Stimulated activated CD8-positive, alpha-beta memory T cell treated with anti-CD3 and anti-CD28 coated beads, Interleukin-12 subunit alpha, Interleukin-12 subunit beta, amount 100 ng/mL, for 24 hours (primary cell): ENCODE results near the gene AUTS2.

Experiments
- DNase-seq: peaks from one replicate; pipeline ENCODE4 v3.0.0-alpha.2; 2020; ENCODE audit errors: extremely low read depth

AUTS2 gene

DNA sequence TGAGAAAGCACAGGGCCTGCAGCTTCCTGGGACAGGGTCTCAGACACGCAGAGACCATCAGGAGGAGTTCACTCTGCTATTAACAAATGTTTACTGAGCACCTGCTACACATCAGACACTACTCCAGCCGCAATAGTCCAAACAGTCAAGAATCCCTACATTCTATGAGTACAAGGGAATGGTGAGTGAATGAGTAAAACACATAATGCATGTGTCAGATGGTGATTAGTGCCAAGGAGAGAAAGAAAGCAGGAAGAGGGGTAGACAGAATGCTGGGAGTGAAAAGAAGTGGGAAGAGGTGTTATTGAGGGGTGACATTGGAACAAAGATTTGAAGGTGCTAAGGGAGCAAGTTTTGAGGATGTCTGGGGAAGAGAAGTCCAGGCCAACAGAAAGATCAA is 899.5 kb downstream of the AUTS2 start:
- DNase-seq: no peak

DNA sequence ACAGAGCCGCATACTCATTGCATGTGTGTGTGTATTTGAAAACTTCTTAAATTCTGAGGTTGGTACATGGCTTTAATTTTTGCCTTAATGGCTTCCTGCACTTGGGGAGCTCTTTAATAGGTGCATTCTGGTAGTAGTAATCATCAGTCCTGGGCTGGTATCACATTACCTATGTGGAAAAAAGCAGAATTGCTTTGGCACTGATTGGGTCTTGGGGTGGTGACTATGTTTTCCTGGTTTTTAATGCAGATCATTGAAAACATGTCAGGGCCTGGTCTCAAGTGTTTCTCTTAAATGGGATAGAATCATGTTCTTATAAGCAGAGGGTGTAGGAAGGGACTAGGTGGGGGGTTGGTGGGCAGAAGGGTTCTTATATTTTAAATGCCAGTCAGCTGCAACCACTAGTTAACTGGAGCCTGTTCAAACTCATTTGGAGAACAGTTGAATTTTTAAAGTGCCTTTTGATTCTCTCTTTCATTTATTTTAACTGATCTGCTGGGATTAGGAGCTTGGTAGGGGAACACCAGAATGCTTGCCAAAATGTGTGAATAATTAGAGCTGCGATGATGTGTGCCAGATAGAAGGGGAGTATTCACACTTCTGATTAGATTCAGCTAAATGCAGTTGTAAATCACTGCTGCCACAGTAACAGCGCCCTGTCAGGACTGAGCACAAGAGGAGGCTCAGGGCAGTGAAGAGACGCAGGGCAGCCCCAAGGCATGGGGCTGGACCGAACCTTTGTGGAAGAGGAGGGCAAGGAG is 900.1 kb downstream of the AUTS2 start:
- no peak for DNase-seq

DNA sequence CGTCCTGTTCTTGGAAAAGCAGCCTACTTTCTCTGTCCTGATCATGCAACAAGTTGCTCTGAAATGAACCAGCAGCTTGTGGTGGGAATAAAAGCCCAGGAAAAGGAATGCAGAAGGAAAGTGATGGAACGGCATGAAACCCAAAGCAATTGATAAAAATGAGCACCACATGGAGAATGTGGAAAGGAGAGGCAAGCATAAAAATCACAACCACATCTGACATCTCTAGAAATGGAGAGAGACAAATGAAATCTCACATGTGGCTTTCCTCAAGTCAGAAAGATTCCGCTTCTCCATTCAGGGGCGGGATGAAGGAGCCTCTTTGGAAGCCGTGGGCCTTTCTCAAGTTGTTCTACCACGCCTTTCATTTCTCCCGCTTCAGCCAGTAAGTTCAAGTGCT is 902.0 kb downstream of the AUTS2 start:
- no peak for DNase-seq

DNA sequence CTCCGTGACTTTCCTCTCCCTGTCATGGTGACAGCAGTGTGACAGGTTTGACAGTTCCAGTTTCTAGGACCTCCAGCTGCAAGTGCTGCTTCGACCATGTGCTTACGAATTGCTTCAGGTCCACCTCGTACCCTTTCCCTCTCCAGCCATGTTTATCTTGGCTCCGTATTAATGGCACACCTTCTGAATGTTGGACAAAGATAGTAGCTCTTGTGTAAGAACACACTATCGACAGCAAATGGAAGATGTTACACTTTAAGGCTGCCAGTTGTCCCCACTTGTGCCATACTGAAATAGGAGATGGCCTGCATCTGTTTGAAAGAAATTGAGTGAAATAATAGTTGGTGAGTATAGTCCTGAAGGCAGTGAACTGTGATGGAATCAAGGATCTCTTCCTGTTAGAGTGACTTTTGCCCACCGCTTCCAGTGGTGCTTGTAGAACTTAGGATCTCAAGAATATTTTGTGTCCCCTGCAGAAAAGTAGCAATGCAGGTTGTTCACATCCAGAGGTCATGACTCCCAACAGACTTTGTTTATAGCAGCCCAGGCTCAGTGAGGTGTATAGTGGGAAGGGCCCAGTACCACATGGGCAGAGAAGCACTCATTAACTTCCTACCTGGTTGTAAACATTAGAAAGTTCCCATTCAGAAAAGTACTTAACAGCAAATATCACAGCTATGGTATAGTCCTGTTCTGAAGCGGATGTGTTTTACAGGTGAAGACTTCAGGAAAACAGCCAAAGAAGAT is 904.0 kb downstream of the AUTS2 start:
- DNase-seq: no peak

DNA sequence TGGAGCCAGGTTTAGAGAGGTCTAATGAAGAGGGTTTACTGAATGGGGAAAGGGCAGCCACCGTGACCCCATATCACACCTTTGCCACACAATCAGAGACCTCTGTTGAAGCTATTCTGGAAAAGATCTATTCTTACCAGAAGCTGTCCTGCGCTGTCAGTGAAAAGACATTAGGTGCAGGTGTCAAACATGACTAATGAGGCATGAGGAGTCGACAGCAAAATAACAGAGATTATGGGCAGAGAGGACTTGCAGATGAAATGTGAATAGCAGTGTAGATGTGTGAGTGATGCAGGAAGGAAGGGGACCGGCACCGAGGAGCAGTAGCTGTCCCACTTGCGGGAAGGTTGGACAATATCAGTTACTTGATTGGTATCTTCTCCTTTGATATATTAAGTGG is 906.0 kb downstream of the AUTS2 start:
- DNase-seq: no peak

DNA sequence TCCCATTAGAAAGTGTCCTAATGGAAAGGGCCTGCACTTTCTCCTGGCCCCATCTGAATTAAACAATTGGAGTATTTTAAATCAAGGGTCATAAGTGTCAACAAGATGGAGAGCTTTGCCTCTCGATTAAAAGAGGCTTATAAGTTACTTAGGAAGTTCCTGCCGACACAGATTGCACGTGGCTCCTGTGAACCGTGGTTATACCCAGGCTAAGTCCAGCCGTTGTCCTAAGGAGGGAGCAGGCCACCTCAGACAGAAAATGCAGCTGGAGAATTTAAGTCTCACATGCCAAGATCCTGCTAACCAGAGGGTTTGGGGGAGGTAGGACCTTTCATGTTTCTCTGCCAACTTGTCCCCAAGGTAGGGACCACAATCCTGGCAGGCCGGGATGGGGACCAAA is 907.2 kb downstream of the AUTS2 start:
- no peak for DNase-seq

DNA sequence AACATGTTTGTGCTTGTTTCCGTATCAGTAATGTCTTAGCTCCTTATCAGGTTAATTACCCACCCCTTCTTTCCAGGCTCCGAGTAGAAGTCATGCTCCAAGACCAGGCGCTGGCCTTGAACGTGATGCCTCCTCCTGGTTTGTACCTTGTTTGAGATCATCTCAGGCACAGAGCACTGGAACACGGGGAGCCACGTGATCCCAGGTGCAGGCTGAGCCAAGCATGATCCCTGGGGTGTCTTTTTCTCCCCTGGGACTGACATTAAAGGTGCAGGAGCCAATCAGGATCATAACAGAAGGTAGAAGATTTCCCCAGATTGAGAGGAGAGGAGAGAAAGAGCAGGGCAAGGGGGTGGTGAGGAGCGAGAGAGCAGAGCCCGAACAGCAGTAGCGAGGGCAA is 907.6 kb downstream of the AUTS2 start:
- no peak for DNase-seq

DNA sequence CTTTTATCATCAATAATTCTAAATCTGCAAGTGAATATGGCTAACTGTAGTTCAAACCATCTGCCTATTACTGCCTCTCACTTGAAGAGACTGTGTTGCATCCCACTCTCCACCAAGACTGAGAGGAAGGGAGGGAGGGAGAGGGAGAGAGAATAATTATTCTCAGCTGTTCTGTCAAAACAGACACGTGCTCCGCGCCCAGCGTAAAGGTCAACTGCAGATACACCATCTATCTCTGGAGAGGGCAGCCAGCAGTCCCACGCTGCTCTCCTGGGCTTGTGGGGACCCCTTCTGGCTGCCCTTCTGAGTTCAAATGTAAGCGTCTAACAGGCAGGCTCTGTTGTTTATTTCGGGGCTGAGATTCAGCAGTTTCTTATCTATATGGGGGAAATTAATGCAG is 908.2 kb downstream of the AUTS2 start:
- DNase-seq: no peak

DNA sequence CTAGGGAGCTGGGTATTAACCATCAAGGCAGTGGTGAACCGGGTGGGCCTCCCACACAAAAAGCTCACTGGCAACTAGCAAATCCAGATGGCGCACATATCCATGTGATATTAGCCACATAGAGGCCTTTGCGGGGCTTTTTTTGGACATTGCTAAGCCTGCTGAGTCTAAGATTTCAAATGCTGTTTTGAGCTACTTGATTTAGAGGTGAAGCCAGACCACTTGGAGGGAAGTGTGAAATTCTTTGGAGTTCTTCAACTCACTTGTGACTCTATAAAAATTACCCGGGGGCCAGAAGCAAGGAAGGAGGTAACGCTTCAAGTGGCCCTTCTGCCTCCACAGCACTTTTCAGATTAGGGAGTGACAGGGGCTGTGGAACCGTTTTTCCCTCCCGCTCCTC is 913.9 kb downstream of the AUTS2 start:
- no peak for DNase-seq

DNA sequence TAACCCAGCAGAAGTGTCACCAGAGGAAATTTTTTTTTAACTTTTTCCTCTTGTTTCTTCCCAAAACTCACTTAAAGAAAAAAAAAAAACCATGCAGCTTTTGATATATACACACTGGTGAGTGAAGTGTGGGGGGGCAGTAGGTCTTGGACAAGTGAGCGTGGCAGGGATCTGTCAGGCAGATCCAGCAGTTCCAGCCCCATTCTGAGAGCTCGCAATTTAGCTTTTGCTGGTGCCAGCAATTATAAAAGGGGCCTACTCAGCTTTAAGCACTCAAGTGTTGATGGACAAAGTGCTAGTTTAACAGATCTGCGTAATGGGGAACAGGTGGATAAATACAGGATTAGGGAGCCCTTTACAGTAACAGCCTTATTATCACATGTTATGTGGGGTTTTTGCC is 914.5 kb downstream of the AUTS2 start:
- DNase-seq: no peak

DNA sequence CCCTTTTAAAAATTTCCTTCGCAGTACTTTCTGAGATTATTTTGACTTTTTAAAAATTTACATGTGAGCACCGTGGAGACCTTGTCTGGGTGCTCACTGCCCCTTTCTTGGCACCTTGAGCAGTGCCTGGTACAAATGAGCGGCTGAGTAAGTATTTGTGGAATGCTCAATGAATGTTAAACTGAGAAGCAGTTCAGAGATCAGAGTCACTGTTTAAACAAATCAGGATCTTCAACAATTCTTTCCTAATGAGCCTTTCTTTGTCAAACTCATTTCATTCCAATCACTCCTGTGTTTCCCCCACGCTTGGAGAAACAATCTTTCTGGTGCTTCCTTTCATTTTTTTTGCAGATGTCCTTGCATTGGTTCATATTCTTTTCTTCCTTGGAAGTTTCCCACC is 922.3 kb downstream of the AUTS2 start:
- no peak for DNase-seq

DNA sequence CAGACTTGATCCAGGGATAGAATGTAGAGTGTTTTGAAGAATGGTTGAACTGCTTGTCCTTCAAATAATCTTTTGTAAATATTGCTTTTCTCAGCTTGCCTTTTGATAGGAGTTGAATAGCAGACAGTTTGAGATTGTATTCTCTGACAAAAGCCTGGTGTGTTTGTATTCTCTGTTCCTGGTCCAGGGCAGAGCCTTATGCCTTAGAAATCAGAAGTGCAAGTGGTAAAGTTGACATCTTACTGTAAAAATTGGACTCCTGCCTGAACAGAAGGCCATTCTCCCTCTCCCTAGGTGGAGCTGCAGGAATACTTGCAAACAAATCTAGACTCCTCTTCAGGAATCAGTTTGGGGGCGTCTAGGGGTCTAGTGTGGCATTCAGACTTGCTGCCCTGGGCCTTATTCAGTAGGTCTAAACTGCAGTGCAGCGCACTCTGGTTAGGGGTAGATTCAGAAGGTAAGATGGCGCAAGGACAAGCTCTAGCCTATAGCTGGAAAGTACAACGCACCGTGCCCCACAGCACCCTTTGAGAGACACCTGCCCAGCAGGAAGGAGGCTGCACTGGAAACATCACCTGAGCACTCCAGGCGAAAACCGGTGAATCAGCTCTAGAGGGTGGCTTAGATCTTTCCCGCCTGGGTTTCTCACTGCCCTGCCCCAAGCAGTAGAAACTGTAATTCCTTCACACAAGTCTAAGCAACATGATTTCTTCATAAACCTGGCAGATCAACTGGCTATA is 925.1 kb downstream of the AUTS2 start:
- no peak for DNase-seq

DNA sequence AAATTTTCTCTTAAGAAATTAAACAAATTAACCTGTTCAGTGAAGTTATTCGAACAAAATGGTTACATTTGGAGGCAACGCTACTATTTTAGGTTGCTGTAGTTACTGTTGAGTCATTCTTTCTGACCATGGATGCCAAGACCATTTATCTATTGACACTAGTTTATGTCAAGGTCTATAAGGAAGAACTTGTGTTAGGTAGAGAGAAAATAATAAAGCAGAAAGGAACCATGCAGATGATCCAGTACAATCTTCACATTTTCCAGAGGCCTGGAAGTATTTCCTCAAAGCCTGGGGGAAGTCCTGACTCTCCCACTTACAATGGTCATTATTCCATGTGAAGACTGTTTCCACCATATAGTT is 925.7 kb downstream of the AUTS2 start:
- no peak for DNase-seq

DNA sequence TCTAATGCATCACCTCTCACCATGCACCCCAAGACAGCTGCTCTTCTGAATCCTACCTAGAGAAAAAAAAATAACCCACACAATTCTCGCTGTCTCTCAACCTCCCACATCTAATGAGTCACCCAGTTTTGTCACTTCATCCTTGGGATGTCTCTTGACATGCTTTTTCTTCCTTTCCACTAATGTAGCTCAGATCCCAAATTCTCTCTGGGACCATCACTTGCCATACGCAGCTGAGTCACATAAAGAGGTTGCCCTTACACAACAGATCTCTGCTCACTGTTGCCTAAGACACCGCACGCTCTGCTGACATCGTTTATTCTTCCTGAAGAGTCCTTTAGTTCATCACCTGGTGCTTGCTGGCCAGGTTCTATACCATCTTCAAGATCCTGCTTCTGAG is 927.7 kb downstream of the AUTS2 start:
- no peak for DNase-seq

DNA sequence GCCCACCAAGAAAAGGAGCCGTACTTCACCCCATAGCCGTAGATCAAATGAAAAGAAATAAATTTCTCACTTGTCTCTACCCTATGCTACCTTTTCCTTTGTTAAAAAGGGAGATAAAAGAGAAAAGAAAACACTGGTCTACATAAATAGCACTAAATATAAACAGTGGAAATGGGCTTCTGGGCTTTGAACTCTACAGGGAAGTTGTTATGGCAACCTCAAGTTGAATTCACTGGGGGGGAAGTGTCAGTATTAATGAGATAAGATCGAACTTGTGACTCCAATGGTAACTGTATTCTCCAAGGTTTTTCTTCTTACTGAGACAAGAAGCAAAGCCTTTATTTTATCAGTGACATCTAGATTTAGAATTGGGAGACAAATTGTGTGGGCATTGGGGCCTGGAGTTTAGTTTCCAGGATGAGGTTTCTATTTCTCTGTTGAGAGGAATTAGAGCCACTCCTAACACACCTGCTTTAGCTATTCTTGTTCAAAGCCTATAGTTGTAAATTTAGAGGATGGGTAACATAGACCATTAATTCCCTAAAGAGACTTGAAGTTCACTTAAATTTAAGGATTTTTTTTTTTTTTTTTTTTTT is 929.3 kb downstream of the AUTS2 start:
- no peak for DNase-seq

DNA sequence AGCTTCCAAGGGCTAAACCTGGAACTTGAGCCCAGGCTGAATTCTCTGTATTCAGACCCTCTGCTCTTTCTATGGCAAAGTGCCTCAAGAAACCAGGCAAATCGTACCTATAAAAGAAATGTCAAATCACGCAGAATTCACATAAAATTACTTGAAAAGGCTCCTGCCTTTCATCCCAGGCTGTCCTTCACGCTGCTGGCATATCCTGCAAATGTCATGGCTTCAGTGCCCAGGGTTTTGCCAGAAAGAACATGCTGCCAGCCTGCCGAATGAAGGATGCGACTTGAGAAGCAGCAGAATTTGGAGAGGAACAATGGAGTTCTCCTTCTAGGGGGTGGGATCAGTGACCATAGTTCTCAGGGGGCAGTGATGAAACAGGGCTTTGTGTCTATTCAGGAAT is 931.2 kb downstream of the AUTS2 start:
- DNase-seq: no peak

DNA sequence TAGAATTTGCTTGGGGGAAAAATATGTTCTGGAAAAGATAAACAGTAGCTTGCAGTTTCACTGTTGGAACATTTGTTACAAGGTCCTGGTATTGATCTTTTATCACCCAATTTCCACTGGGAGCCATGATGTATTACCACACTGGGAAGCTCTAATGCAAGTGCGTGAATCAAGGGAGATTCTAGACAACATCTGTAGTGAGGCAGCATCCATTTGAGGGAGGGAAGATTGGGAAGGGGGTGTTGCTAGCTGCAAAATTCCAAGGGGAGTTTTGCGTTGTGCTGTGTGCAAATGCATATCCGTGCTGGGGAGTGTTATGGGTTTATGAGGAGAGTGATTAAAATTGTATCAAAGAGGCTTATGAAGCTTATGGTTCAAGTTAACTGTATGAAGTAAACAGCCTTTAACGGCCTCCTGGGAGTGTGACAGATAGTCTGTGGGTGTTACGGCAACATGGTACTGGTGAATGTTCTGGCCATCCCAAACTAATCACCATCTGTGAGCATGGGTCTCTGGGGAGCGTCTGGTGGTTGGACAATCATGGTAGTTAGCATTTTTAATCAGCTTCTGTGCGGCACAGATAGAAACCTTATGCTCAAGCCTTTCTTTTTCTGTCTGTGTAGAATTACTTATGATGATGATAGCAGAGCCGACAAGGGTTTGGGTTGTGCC is 931.8 kb downstream of the AUTS2 start:
- DNase-seq: no peak

DNA sequence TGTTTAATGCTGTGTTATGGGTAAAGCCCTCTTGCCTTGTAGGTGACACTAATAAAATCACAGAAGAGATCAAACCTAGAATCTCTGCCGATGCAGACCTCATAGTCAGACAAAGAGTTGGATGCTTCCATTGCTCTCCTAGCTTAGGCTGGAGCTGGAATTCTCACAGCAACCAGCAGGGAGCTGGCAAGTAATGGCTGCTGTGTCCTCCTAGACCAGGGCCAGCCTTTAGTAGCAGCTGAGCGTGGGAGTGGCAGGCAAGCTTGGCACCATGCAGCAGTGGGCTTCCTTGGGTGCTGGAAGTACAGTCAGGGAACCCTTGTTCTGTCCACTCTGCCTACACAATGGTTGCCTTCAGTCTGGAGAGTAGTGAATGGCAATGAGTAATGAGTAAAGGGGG is 935.3 kb downstream of the AUTS2 start:
- DNase-seq: no peak

DNA sequence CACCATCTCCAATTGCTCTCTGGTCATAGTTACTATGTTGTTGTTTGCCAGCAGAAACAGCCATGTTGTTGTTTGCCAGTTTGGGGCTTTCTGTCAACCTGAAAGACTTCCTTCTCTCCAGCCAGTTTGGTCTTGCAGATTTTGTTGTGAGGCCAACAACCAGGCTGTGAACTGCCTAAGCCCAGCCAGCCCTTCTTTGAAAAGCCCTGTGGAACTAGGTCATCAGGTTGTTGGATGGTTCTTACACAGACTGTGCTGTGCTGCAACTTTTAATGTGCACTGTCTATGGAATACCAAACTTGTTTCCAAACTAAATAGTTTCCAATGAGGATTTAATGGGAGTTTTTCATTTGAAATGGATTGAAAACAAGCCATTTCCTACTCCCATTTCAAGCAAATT is 940.9 kb downstream of the AUTS2 start:
- DNase-seq: no peak

DNA sequence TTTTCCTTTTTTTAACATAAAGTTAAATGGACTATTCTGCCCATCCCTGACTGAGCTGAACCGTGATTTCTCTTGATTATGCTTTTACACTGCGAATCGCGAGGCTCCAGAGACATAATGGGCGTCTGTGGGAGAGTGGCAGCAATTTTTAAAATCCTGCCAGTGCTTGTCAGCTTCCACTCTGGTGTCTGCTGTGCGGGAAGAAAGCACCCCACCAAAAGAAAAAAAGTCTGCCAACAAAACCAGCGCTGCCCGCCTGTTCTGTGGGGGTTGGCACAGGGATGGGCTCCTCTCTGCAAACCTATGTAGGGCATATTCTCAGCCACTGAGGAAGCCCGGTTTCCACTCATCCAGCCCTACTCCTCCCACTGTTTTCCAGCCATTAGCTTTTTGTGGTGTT is 941.3 kb downstream of the AUTS2 start:
- DNase-seq: no peak

DNA sequence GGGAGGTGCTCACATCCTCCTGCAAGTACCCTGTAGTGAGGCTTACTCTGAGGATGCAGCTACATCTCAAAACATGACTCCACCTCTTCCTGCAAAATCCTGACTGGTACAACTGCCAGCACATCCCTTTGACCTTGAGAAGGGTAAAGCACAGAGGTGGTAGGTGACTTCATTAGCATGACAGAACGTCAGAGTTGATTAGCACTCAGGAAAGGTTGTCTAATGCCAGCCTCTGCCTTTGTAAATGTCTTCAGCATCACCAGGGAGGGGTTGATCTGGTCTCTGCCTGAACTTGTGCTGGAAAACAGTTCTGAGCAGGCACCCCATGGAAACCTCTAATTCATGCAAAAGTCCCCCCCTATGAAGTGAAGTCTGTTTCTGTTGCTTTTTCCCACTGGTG is 942.4 kb downstream of the AUTS2 start:
- DNase-seq: no peak

DNA sequence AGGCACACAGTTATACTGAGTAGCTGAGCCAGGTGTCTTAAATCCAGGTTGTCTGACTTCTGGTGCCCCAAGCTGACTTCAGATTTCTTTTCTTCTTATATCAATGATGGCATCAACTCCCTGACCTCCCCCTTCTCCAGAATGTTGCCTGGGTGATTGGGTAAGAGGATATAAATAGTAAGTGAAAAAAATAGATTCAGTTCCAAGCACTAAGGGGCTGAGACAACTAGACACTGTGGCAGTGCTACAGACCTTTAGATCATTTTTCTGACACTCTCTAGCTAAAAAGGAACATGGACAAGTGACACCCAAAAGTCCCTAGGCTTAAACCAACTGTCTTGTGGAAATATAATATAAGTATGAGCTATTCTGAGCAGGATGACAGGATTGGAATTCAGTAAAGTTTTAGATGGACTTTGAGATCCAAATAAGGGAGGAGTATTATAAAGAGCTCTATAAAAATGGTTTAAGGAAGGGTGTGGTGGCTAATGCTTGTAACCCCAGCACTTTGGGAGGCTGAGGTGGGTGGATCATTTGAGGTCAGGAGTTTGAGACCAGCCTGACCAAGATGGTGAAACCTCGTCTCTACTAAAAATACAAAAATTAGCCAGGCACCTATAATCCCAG is 944.6 kb downstream of the AUTS2 start:
- no peak for DNase-seq
